ENCODE results near the gene CMBL.
"Not testable (repeated sequence)": the region's sequence is repeated elsewhere in the genome, so short reads cannot be mapped to it uniquely, and the experiment has no call there.

Gene CMBL

GRCh38 chr5:10333154-10334006 is 25.7 kb upstream of the CMBL start:
- no peak for DNase-seq (ENCODE audit: low read depth)

GRCh38 chr5:10332301-10332700 is 24.6 kb upstream of the CMBL start:
- DNase-seq (ENCODE audit: low read depth): no peak

GRCh38 chr5:10331341-10331796 is 23.7 kb upstream of the CMBL start:
- DNase-seq (ENCODE audit: low read depth): no peak

GRCh38 chr5:10330511-10331230 is 23.0 kb upstream of the CMBL start:
- DNase-seq (ENCODE audit: low read depth): no peak

GRCh38 chr5:10329820-10330481 is 22.2 kb upstream of the CMBL start:
- DNase-seq (ENCODE audit: low read depth): peak; percentile 88

- no peak for DNase-seq (ENCODE audit: low read depth)
Measured at GRCh38 chr5:10329446-10329819, 21.7 kb upstream of the CMBL start.

GRCh38 chr5:10328323-10328722 is 20.6 kb upstream of the CMBL start:
- DNase-seq (ENCODE audit: low read depth): no peak

- DNase-seq (ENCODE audit: low read depth): no peak
Measured at GRCh38 chr5:10324518-10325370, 17.0 kb upstream of the CMBL start.

- no peak for DNase-seq (ENCODE audit: low read depth)
Measured at GRCh38 chr5:10323588-10324488, 16.1 kb upstream of the CMBL start.

- DNase-seq (ENCODE audit: low read depth): no peak
Measured at GRCh38 chr5:10321882-10322281, 14.2 kb upstream of the CMBL start.

- DNase-seq (ENCODE audit: low read depth): no peak
Measured at GRCh38 chr5:10320793-10321192, 13.1 kb upstream of the CMBL start.

- no peak for DNase-seq (ENCODE audit: low read depth)
Measured at GRCh38 chr5:10319202-10319851, 11.6 kb upstream of the CMBL start.

- no peak for DNase-seq (ENCODE audit: low read depth)
Measured at GRCh38 chr5:10317825-10318682, 10.4 kb upstream of the CMBL start.

GRCh38 chr5:10315824-10316509 is 8.3 kb upstream of the CMBL start:
- no peak for DNase-seq (ENCODE audit: low read depth)

GRCh38 chr5:10315201-10315600 is 7.5 kb upstream of the CMBL start:
- DNase-seq (ENCODE audit: low read depth): no peak

- no peak for DNase-seq (ENCODE audit: low read depth)
Measured at GRCh38 chr5:10311595-10312425, 4.1 kb upstream of the CMBL start.

- not testable (repeated sequence) for DNase-seq (ENCODE audit: low read depth)
Measured at GRCh38 chr5:10310835-10311570, 3.3 kb upstream of the CMBL start.
